NCI-H510A (cell line): ENCODE results near the gene ZNF600.
A peak's percentile ranks its signal among the peaks of the same experiment; 100 is the strongest.
"Not testable (repeated sequence)": the region's sequence is repeated elsewhere in the genome, so short reads cannot be mapped to it uniquely, and the experiment has no call there.

ENCODE experiments used
- DNase-seq: peaks from one replicate; lab custom pipeline; 2025; lab: John Stamatoyannopoulos, UW

Gene ZNF600

GRCh38 chr19:52786464-52787354 is at the start of gene ZNF600:
Gene ZNF600, minus strand, starts transcription at chr19:52786791. Its CDS starts 7,903 bp downstream, at chr19:52778888.
- peak; percentile 75 for DNase-seq

- not testable (repeated sequence) for DNase-seq
Measured at GRCh38 chr19:52834289-52834688, 47.7 kb upstream of the ZNF600 start.

- DNase-seq = not testable (repeated sequence)
Measured at GRCh38 chr19:52833541-52833940, 47.0 kb upstream of the ZNF600 start.

GRCh38 chr19:52829866-52830265 is 43.3 kb upstream of the ZNF600 start:
- not testable (repeated sequence) for DNase-seq

- DNase-seq = no peak
Measured at GRCh38 chr19:52825765-52826164, 39.2 kb upstream of the ZNF600 start.

GRCh38 chr19:52823676-52824075 is 37.1 kb upstream of the ZNF600 start:
- DNase-seq = no peak

GRCh38 chr19:52821204-52821960 is 34.8 kb upstream of the ZNF600 start, which contains the start of gene ZNF28:
Gene ZNF28, minus strand, starts transcription at chr19:52821633. Its CDS starts 3,675 bp downstream, at chr19:52817958.
- peak; percentile 15 for DNase-seq

- not testable (repeated sequence) for DNase-seq
Measured at GRCh38 chr19:52820472-52821203, 34.0 kb upstream of the ZNF600 start.

- DNase-seq = no peak
Measured at GRCh38 chr19:52809801-52810200, 23.2 kb upstream of the ZNF600 start.

- DNase-seq = not testable (repeated sequence)
Measured at GRCh38 chr19:52799950-52800640, 13.5 kb upstream of the ZNF600 start.

GRCh38 chr19:52789440-52789839 is 2.8 kb upstream of the ZNF600 start:
- no peak for DNase-seq

GRCh38 chr19:52786078-52786463 is 520 bp downstream of the ZNF600 start:
- no peak for DNase-seq

- no peak for DNase-seq
Measured at GRCh38 chr19:52785506-52785905, 1.1 kb downstream of the ZNF600 start.

- not testable (repeated sequence) for DNase-seq
Measured at GRCh38 chr19:52782864-52783263, 3.7 kb downstream of the ZNF600 start.

GRCh38 chr19:52778811-52779210 is 7.8 kb downstream of the ZNF600 start:
- DNase-seq = no peak

- DNase-seq = not testable (repeated sequence)
Measured at GRCh38 chr19:52756447-52756846, 30.1 kb downstream of the ZNF600 start.

GRCh38 chr19:52749780-52750179 is 36.8 kb downstream of the ZNF600 start:
- DNase-seq = no peak

- no peak for DNase-seq
Measured at GRCh38 chr19:52748336-52748950, 38.1 kb downstream of the ZNF600 start.

GRCh38 chr19:52745919-52746318 is 40.7 kb downstream of the ZNF600 start:
- DNase-seq = not testable (repeated sequence)

- DNase-seq = no peak
Measured at GRCh38 chr19:52743091-52743490, 43.5 kb downstream of the ZNF600 start.

- DNase-seq = no peak
Measured at GRCh38 chr19:52742516-52742915, 44.1 kb downstream of the ZNF600 start.
